SW 1271 (cell line): ENCODE measurements around the gene SUCO.

Experiments used
- DNase-seq, 2 experiments: peaks; one replicate each; lab custom pipeline; 2025; lab: John Stamatoyannopoulos, UW

Gene SUCO

GRCh38 chr1:172647987-172648386 is 115.0 kb downstream of the SUCO start:
- DNase-seq = no peak

DNA sequence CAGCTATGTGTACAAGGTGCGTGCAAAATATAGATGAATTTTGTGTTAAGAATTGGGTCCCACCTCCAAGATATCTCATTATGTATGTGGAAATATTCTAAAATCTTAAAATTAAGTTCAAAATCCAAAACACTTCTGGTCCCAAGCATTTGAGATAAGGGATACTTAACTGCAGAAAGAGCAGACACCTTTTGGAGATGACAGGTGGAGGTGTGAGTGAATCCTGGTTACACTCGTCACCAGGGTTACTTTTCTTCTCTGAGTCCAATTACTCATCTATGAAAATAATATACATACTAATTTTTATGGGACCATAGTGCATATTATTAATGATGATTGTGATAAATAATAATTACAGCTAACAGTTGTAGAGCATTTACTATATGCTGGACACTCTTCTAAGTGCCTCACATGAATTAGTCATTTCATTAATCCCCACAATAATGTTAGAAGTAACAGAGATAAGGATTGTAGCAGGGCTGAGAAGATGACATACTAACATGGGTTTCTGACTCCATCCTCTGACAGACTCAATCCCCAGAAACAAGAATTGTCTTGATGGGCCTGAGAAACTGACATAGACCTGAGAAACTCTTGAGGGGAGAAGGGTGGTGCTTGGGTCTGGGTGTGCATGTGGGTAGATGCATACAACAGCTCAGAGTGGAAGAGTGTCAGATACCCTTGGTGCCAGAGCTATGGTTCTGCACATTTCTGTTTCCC is 117.7 kb downstream of the SUCO start:
- DNase-seq = no peak

GRCh38 chr1:172653015-172653709 is 120.2 kb downstream of the SUCO start:
- DNase-seq = no peak

DNA sequence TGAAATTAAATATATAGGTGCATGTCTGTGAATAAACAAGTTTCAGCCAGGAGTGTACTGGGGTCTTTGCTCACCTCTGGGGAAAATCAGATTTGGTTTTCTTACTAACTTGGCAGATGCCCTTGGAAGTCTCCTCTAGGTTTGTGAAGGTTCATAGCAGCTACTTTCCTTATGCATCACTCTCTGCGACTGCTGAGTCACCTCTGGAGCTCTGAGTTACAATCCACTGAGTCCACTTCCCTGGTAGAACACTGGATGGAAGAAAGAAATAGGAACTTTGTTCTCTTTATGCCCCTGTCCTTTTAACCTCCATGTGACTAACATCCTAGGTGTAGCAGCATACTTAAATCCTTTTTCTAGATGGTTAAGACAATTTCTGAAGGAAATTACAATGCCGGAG is 121.6 kb downstream of the SUCO start:
- DNase-seq = peak; percentile 37 to 75

DNA sequence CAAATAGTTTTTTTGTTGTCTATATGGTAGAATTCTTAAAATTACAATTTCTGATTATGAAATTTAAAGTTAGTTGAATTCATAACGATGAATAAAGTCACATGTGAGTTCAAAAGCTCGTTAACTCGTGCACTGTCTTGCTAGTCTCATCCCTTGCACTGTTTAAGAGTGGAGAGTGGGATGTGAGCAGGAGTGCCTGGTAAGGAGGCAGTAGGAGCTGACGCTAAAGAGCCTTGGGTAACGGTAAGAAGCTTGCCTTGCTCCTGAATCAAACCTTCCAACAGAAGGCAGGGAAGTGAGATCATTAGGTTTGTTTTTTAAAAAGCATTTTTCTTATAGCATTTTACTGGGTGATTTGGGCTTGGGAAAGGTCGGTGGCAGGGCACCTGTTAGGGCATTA is 123.6 kb downstream of the SUCO start:
- DNase-seq = no peak

GRCh38 chr1:172657586-172657985 is 124.6 kb downstream of the SUCO start:
- DNase-seq = no peak

DNA sequence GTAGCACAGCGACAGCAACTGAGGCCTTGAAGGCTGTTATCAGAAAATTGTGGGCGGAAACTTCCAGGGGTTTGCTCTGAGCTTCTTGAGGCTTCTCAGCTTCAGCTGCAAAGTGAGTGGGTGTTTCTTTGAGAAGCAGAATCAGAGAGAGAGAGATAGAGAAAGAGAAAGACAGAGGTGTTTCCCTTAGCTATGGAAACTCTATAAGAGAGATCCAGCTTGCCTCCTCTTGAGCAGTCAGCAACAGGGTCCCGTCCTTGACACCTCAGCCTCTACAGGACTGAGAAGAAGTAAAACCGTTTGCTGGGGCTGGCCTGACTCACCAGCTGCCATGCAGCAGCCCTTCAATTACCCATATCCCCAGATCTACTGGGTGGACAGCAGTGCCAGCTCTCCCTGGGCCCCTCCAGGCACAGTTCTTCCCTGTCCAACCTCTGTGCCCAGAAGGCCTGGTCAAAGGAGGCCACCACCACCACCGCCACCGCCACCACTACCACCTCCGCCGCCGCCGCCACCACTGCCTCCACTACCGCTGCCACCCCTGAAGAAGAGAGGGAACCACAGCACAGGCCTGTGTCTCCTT is 126.0 kb downstream of the SUCO start, which contains the start of gene FASLG:
Gene FASLG (plus strand): TSS at position 233 of the 583 bp plus-strand sequence. CDS start 99 bp downstream, at position 332.
- DNase-seq = no peak

GRCh38 chr1:172661107-172661506 is 128.2 kb downstream of the SUCO start:
- DNase-seq = no peak
